GM18867 (cell line): Measurements from ENCODE around the gene SGMS1.
A peak's percentile ranks its signal among the peaks of the same experiment; 100 is the strongest.
"Not testable (repeated sequence)": the region's sequence is repeated elsewhere in the genome, so short reads cannot be mapped to it uniquely, and the experiment has no call there.

Source experiments
- ATAC-seq: cut with Tn5 transposase; IDR thresholded peaks from one replicate; pipeline ENCODE4 v1.9.1; 2021; ENCODE audit warnings: mild to moderate bottlenecking, moderate library complexity; ENCODE audit not compliant: unreplicated experiment

Gene SGMS1

DNA sequence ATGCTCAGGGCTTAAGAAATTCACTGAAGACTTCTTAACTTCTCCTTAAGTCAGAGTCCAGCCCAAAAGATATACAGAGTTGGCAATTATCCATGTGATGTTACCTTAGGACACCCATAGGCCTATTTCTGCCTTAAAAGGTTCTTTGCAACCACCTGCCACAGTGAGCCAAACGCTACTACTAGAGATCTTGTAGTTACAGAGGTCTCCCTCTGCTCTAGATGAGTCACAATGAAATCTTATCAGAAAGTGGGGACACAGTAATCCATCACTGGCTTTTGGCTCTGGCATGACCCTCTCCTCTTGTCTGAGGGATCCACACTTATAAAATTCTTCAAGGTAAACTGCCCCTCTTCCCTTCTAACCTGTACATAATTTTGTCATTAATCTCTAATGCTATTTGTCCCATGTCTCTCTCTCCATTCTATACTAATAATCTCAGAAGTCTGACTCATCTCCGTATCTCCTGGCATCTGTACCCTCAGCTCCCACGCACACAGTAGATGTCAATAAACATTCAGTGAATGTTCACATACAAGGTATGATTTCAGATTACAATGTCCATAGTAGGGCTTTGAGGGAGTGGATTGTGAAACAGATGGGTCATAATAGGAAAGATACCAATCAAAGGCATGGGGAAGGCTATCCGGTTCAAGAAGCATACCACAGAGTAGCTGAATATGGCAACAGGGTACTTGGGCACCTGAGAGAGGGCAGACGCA, 112.1 kb downstream of the SGMS1 start:
- peak; percentile 29 for ATAC-seq

DNA sequence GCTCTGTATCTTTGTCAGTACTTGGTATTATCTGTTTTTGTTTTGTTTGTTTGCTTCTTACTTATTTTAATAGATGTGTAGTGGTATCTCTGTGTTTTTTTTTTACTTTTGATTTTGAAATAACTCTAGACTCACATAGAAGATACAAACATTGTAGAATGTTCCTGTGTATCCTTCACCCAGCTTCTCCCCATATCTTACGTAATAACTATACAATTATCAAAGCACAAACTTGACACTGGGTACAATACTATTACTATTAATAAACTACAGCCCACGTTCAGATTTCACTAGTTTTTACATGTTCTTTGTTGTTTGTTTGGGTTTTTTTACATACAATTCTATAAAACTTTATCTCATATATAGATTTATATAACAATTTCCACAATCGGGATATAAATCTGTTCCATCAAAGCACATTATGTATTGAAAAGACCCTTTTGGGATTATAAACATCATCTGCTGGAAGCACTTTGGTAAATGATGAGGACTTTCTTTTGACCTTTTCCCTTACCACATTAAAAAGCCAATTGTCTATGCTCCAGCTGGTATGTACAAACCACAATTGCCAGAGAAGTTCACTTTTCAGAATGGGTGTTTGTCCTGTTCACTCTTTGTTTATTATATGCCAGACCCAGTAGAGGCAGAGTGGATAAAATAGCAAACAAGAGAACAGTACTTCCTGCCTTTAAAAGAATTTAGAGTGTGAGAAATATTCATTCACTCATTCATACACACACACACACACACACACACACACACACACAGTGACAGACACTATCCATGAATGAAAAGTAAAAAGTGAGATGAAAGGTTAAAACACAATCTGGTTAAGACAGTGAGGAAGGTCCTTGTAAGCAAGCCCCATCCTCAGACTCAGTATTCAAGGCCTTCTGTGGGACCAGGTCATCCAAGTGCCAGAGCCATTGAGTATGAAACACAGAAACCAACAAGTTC, 113.0 kb downstream of the SGMS1 start:
- ATAC-seq, result no peak

DNA sequence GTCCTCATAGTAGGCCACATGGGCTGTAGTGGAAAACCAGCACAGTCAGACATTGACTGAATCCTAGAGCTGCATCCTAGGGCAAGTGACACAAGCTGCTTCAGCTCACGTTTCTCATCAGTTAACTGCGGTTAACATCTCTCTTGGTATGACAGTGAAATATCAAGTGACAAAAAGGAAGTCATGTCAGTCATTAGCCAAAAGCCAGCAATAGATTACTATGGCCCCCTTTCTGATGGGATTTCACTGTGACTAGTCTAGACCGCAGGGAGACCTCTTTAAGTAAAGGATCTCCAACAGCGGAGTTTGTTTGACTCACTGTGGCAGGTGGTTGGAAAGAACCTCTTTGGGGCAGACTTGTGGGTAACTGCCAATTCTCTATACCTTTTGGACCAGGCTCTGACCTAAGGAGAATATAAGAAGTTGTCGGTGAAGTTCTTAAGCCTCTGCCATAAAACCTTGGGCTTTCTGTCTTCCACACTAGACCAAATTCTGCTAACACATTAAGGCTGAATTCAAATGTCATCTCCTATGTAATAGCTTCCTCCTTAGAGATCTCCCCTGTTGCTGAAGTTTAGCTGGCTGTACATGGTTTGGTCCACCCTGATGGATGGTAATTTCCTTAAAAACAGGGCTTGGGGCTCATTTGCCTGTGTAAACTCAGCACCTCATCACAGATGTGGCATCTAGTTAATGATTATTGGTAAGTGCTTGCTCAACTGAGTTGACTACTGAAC, 115.3 kb downstream of the SGMS1 start:
- ATAC-seq, result peak; percentile 67

DNA sequence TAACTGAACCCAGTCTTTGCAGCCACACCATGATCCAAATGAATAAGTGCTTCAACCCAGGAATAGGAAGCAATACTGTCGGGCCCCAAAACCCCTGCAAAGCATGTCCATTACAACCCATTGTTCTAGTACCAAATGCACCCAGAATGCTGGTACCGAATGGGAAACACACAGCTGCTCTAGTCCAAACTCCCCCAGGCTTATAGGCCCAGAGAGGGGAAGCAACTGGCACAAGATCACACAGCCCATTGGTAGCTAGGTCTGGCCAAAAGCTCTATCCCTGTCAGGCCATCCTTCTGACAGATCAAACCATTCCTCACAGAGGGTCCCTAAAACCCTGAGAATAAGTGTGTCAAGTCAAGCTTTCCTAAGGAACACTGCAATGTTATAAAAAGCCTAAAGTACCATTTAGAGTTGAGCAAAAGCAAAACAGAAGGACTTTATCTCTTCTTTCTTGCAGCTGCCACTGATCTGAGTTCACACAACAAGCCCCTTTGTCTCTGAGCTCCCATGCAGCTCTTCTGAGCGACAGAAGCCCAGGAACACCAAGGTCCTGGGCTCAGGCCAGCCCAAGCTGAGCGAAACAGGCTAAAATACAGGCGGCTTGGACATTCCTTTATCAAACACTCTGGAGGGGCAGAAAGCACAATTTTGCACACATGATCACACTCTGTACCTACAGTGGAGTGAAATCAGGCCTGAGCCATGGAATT, 116.7 kb downstream of the SGMS1 start:
- no peak for ATAC-seq

DNA sequence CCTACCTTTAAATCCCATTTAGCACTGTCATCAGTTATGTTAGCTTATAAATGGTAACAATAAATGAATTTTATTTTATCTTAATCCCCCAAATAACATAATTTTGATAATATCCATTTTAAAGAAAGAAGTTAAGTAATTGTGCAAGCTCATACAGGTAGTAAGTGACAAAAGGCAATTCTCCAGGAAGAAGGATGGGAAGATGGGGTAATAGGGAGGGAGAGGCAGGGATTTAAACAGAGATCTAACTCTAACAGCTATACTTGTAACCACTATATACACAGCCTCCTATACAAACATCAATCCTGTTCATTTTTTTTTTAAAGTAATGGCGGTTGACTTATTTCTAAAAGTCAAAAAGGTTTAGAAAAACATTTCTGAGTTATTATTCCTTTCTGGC, 119.4 kb downstream of the SGMS1 start:
- ATAC-seq, result no peak

DNA sequence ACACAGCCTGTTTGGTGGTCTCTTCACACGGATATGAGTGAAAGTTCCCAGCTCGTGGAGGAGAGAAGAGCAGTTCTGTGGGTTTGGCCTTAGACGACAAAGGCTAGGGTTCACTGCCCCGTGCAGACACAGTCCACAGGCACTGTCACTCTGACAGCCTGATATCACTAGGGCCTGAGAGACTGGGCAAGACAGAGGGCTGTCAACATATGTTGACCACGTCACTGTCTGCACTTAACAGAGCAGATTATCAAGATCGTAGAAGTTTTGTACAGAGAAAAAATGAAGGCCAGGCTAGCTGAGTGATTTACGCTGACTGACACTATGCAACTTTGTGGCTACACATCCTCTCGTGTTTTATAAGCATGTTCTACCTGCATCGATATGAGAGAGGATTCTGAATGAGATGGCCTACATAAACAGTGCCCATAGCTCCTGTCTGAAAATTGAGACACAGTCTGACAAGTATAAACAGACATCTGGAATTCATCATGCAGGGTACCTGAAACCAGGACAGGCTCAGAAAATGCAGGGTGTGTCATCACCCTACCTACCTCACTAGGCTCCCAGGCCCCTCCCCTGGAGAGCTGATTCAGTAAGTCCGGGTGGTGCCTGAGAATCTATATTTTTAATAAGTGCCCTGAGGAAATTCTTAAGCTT, 120.0 kb downstream of the SGMS1 start:
- ATAC-seq, result no peak

DNA sequence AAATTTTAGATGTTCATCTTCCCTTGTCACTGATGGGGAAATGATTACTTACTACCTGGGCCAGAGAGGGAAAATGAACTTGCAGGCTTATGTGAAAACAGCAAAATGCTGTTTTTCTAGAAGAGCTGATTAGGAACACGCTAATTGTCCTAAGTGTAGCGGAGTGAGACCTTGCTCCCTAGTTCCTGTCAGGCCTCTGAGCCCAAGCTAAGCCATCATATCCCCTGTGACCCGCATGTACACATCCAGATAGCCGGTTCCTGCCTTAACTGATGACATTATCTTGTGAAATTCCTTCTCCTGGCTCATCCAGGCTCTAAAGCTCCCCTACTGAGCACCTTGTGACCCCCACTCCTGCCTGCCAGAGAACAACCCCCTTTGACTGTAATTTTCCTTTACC, 120.6 kb downstream of the SGMS1 start:
- ATAC-seq, result not testable (repeated sequence)

DNA sequence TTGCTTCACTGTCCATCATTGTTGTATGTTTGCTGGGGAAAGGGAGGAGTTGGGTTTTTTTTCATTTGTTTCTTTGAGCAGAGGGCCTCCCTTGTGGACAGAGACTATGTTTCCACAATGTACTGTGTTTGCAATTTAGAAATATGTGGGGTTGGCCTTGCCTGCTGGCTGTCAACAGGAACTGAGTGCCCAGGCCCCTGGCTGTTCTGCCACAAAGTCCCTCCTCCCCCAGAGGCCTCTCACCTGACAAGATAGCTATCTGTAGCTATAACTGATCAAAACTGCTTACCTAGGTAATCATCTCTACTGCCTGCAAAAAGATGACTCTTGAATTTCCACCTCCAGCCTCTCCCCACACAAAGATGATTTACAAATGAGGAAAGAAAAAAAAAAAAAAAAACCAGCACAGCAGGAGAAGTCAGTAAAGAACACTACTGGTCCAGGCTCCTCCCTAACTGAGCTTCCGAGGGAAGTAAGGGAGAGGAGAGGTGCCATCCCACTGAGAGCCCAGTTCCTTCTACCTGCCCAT, 121.8 kb downstream of the SGMS1 start:
- ATAC-seq, result peak; percentile 46

DNA sequence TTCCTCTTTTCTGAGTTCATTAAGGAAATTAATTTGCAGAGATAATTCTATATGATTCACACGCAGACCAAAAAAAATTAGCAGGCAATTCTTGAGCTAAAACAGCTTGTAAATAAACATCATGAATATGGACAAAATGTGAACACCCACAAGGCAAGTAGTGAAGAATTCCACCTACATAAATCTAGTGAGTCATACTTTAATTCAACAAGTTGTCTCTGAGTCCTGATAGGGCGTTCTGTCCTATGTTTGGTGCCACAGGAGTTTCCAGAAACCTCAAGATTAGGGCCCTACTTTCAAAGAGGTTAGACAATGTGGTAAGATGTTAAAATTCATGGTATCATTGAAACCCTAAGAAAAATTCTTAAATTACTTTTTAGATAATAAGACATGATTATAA, 122.3 kb downstream of the SGMS1 start:
- ATAC-seq, result no peak

DNA sequence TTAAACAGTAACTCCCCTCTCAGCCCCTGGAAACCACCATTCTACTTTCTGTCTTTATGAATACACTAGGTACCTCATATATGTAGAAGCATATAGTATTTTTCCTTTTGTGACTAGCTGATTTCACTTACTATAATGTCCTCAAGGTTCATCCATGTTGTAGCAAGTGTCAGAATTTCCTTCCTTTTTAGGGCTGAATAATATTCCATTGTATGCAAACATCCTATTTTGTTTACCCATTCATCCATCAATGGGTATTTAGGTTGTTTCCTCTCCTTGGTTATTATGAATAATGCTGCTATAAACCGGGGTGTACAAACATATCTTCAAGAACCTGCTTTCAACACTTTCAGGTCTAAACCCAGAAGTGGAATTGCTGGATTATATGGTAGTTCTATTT, 125.3 kb downstream of the SGMS1 start:
- ATAC-seq, result no peak

DNA sequence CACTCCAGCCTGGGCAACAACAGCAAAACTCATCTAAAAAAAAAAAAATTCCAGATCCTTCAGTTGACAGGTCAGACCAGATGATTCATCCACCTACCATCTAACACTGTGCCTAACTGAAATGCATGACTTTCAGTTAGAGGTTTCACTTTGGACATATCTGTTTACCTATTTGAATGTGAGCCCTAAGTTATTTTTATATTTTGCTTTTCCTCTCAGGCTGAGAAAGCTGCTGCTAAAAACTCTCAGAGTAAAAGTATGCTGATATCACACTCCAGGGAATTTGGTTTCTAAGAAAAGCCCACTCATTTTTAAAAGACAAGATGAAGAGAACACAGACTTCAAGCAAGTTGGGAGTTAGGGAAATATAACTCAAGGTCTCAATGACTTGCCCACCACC, 126.0 kb downstream of the SGMS1 start:
- ATAC-seq, result peak; percentile 93

DNA sequence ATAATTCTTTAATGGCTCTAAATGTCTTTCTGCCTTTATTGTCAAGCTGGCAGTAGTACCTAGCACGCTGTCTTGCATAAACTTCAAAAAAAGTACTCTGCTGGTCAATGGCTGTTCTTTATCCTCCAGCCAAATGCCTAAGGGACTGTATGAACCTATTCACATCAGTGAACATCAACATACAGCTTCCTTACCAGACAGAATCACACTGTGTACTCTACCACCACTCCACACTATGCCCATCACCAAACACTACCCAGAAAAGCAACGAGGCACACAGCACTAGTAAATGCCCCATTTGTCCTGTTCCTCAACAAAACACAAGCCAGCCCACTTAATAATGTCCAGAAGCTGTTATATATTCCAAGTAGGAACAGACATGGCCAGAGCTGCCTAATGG, 127.5 kb downstream of the SGMS1 start:
- ATAC-seq, result no peak

DNA sequence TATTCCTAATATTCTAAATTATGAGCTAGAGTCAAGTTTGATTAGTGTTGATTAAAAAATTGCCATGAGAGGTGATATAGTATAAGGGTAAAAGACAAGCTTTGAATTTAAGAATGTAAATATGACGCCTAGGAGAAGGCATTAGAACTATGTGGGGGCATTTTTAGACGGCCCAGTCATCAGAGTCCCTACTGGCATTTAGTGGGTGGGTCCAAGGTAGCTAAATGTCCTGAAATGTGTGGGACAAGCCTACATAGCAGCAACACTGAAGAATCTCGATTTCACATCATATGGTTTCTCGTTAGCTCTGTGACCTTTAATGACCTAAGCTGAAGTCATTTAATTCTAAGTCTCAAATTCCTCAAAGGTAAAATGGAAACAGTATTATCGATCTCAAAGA, 133.5 kb downstream of the SGMS1 start:
- ATAC-seq, result no peak

DNA sequence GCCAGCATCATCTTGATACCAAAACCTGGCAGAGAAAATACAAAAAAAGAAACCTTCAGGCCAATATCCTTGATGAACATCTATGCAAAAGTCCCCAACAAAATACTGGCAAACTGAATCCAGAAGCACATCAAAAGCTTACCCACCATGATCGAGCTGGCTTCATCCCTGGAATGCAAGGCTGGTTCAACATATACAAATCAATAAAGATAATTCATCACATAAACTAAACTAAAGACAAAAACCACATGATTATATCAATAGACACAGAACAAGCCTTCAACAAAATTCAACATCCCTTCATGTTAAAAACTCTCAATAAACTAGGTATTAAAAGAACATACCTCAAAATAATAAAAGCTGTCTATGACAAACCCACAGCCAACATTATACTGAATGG, 139.2 kb downstream of the SGMS1 start:
- not testable (repeated sequence) for ATAC-seq

DNA sequence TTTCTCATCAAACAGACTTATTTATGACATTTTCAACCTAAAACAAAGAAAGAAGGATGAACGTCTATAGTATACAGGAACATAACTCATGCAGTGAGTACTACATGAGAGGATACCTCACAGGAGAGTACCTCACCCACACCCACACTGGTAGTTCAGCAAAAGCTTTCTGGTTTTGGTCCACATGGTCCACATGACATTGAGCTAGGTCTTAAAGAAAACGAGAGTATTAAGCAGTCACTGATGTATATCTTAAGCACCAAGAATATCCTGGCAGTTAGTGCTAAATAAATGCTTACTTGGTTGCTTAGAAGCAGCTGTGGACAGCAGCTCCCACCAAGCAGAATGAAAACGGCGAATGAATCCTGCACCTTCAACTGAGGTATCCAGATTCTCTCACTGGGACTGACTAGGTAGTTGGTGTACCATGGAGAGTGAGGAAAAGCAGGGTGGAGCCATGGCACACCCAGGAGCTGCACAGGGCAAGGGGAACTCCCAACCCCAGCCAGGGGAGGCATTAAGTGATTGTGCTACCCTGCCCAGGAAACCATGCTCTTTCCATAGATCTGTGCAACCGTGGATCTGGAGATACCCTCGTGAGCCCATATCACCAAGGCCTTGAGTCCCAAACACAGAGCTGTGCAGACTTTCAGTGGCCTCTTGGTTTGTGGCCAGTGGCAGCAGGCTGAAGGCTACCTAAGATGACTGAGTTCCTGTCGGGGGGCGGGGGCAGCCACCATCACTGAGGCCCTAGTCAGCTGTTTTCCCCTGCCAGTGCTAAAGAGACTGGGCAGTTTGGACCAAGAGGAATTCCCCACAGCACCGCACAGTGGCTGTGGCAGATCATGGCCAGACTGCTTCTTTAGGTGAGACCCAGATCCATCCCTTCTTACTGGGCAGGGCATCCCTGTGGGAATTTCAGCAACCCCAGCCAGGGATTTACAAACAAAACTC, 143.4 kb downstream of the SGMS1 start:
- ATAC-seq, result peak; percentile 58

DNA sequence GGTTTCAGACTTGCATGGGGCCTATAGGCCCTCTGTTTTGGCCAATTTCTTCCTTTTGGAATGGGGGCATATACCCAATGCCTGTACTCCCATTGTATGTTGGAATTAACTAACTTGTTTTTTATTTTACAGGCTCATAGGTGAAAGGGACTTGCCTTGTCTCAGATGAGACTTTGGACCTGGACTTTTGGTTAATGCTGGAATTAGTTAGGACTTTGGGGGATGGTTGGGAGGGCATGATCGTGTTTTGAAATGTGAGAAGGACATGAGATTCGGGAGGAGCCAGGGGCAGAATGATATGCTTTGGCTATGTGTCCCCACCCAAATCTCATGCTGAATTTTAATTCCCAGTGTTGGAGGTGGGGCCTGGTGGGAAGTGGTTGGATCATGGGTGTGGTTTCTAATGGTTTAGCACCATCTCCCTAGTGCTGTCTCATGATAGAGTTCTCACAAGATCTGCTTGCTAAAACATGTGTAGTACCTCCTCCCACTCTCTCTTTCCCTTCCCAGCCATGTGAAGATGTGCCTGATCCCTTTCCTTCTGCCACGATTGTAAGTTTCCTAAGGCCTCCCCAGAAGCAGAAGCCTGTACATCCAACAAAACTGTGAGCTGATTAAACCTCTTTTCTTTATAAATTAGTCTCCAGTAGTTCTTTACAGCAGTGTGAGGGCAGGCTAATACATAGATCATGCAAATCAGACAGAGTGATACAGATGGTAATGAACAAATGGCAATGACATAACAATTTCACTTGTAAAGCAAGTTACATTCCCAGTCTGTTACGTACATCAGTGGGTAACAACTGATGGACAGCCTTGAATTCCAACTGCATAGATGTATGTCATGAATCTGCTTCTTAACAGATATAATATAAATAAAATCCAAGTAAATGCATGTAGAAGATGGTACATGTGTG, 146.2 kb downstream of the SGMS1 start:
- ATAC-seq, result no peak

DNA sequence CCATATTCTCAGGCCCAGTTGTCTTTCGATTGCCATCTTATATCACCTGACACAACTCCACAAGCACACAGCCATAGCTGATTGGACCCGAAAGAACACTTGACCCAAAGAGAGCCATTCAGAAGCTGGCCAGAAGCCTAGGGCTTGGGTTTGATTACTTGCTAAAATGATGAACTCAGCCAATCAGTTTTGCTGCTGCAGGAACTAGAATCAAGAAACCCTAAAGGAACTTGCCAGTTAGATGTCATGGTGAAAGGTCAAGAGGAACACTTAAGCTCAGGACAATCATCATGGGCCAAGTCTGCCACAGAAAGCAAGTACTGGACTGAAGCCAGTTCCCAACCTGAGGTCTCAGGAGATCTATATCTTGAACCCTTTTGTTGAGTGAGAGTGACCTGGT, 150.0 kb downstream of the SGMS1 start:
- no peak for ATAC-seq

DNA sequence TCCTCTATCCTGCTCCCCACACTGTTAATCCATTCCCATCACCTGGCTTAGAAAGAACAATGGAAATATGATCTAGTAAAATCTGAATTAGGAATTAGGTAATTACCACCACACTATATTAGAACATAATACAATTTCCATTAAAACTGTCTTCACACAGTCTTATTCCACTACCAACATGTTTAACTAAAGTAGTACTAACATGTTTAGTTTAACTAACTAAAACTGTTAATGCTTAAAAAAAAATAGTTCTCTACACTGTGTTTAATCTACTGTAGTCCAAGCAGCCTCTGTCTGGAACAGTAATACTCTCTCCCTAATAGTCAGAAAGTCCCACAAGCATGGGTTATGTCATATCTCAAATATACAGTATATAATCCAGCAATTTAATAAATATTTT, 150.8 kb downstream of the SGMS1 start:
- no peak for ATAC-seq
